ENCODE measurements around the gene MS4A15.
"Not testable (repeated sequence)": the region's sequence is repeated elsewhere in the genome, so short reads cannot be mapped to it uniquely, and the experiment has no call there.

MS4A15 gene

DNA sequence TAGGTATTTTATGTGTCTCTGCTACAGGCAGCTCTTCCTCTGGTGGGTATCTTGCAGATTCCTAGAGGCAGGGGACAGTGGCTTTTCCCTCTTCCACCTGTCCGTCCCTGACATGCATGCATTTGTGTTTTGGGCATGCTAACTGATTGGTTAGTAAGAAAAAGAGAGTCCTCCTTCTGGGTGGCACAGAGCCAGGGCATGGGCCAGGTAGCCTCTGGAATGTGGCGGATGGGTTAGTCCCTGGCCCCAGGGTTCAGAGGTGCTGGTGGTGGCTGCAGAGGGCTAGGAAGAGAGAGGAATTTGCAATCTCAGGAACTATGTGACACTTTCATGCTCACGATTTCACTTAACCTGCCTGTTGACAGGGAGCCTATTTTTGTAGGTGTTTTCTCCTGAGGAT, 5.8 kb upstream of the MS4A15 start:
- H3K4me1 ChIP-seq (ENCODE audit: control insufficient read depth, insufficient read depth, low read length), result no peaks in the 10 kb centered on the region
- H3K9me3 ChIP-seq (ENCODE audit: control insufficient read depth in 2 of 2, low read length in 2 of 2), result peaks cover 0 to 3% of the 10 kb centered on the region in 2 donors
- no peaks in the 10 kb centered on the region for H3K36me3 ChIP-seq (ENCODE audit: control insufficient read depth in 2 of 2, insufficient read depth in 2 of 2, low read length in 2 of 2)
- no peak overlapping the region for H3K4me3 ChIP-seq (ENCODE audit: low read length in 2 of 2)
- peaks cover 9 to 12% of the 10 kb centered on the region in 2 donors for H3K27me3 ChIP-seq (ENCODE audit: control insufficient read depth in 1 of 2, insufficient read depth in 2 of 2, low read length in 2 of 2)
- H3K27ac ChIP-seq (ENCODE audit: low read length), result no peak overlapping the region
- H3K9ac ChIP-seq (ENCODE audit: low read length in 2 of 2), result no peak overlapping the region

DNA sequence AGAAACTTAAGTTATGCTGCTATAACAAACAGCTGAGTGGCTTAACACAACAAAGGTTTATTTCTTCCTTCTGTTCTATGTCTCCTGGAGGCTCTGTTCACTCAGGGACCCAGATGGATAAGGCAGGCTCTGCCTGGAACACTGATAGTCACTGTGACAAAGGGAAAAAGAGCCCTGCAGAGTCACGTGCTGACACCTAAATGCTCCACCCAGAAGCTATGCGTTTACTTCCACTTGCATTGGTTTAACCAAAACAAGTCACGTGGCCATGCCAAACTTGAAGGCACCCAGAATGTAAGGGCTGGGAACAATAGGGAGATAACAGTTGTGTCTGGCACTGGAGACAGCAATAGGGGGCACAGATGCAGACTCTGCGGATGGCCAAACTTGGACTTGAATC, 3.4 kb upstream of the MS4A15 start:
- peaks cover 9 to 12% of the 10 kb centered on the region in 2 donors for H3K27me3 ChIP-seq (ENCODE audit: control insufficient read depth in 1 of 2, insufficient read depth in 2 of 2, low read length in 2 of 2)
- H3K9me3 ChIP-seq (ENCODE audit: control insufficient read depth in 2 of 2, low read length in 2 of 2), result peaks cover 0 to 6% of the 10 kb centered on the region in 2 donors
- no peak overlapping the region for H3K9ac ChIP-seq (ENCODE audit: low read length in 2 of 2)
- H3K4me1 ChIP-seq (ENCODE audit: control insufficient read depth, insufficient read depth, low read length), result no peaks in the 10 kb centered on the region
- H3K4me3 ChIP-seq (ENCODE audit: low read length in 2 of 2), result no peak overlapping the region
- H3K36me3 ChIP-seq (ENCODE audit: control insufficient read depth in 2 of 2, insufficient read depth in 2 of 2, low read length in 2 of 2), result no peaks in the 10 kb centered on the region
- H3K27ac ChIP-seq (ENCODE audit: low read length), result no peak overlapping the region

DNA sequence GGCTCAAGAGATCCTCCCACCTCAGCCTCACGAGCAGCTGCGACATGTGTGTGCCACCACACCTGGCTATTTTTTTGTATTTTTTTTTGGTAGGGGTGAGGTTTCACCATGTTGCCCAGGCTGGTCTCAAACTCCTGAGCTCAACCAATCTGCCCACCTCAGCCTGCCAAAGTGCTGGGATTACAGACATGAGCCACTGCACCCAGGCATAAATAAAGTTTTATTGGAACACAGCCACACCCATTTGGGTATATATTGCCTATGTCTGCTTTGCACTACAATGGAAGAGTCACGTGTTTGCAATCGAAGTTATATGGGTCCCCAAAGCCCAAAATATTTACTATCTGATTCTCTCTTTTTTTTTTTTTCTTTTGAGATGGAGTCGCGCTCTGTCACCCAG, 1.8 kb upstream of the MS4A15 start:
- Histone ChIP-seq H3K27ac (ENCODE audit: low read length) (no peak overlapping the region), H3K9ac (ENCODE audit: low read length in 2 of 2) (no peak overlapping the region), H3K4me3 (ENCODE audit: low read length in 2 of 2) (no peak overlapping the region), H3K36me3 (ENCODE audit: control insufficient read depth in 2 of 2, insufficient read depth in 2 of 2, low read length in 2 of 2) (no peaks in the 10 kb centered on the region), H3K27me3 (ENCODE audit: control insufficient read depth in 1 of 2, insufficient read depth in 2 of 2, low read length in 2 of 2) (peaks cover 9 to 10% of the 10 kb centered on the region in 2 donors), H3K4me1 (ENCODE audit: control insufficient read depth, insufficient read depth, low read length) (no peaks in the 10 kb centered on the region), H3K9me3 (ENCODE audit: control insufficient read depth in 2 of 2, low read length in 2 of 2) (peaks cover 0 to 6% of the 10 kb centered on the region in 2 donors)

DNA sequence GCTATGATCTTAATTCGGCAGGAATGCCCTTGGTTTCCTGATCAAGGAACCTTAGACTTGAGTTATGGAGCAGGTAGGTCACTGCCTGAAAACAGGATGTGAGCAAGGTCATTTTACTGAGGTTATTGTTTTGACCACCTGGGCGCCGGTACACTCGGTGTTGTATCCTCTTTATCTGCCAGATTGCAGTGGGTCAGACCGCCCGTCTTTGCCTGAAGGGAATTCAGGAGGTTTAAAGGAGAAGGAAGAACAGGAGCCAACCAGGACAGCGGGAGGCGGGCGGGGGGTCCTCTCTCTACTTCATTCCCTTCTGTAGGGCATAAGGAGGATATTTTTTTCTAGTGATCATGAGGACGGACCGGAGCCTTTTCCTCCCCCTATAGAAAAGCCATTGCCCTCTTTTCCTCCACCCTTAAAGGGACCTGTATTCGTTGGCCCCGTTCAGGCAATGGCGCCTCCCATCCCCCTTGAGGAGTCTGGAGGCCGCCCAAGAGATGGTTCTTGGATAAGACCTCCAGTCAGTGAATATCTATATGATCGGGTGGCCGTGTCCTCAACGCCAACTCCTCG, 649 bp downstream of the MS4A15 start:
- no peak overlapping the region for H3K27ac ChIP-seq (ENCODE audit: low read length)
- H3K9me3 ChIP-seq (ENCODE audit: control insufficient read depth in 2 of 2, low read length in 2 of 2), result peaks cover 0 to 6% of the 10 kb centered on the region in 2 donors
- no peak overlapping the region for H3K4me3 ChIP-seq (ENCODE audit: low read length in 2 of 2)
- H3K27me3 ChIP-seq (ENCODE audit: control insufficient read depth in 1 of 2, insufficient read depth in 2 of 2, low read length in 2 of 2), result peaks cover 3 to 9% of the 10 kb centered on the region in 2 donors
- H3K9ac ChIP-seq (ENCODE audit: low read length in 2 of 2), result no peak overlapping the region
- H3K4me1 ChIP-seq (ENCODE audit: control insufficient read depth, insufficient read depth, low read length), result no peaks in the 10 kb centered on the region
- no peaks in the 10 kb centered on the region for H3K36me3 ChIP-seq (ENCODE audit: control insufficient read depth in 2 of 2, insufficient read depth in 2 of 2, low read length in 2 of 2)

DNA sequence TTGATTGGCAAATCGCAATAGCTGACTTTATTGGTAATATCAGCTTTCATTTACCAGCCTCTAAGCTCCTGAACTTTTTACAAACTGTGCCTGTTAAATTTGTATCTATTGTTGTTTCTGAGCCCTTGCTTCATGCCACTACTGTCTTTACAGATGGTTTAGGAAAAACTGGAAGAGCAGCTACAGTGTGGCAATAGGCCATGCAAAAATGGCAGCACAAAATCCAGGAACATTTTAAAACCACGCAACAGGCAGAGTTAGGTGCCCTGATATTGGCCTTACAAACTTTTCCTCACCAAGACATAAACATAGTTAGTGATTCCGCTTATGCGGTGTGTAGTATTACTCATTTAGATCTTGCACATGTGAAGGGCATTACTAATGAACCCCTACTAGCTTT, 2.0 kb downstream of the MS4A15 start:
- H3K9ac ChIP-seq (ENCODE audit: low read length in 2 of 2); H3K36me3 ChIP-seq (ENCODE audit: control insufficient read depth in 2 of 2, insufficient read depth in 2 of 2, low read length in 2 of 2); H3K9me3 ChIP-seq (ENCODE audit: control insufficient read depth in 2 of 2, low read length in 2 of 2); H3K27ac ChIP-seq (ENCODE audit: low read length); H3K4me3 ChIP-seq (ENCODE audit: low read length in 2 of 2); H3K27me3 ChIP-seq (ENCODE audit: control insufficient read depth in 1 of 2, insufficient read depth in 2 of 2, low read length in 2 of 2); H3K4me1 ChIP-seq (ENCODE audit: control insufficient read depth, insufficient read depth, low read length): not testable (repeated sequence)

DNA sequence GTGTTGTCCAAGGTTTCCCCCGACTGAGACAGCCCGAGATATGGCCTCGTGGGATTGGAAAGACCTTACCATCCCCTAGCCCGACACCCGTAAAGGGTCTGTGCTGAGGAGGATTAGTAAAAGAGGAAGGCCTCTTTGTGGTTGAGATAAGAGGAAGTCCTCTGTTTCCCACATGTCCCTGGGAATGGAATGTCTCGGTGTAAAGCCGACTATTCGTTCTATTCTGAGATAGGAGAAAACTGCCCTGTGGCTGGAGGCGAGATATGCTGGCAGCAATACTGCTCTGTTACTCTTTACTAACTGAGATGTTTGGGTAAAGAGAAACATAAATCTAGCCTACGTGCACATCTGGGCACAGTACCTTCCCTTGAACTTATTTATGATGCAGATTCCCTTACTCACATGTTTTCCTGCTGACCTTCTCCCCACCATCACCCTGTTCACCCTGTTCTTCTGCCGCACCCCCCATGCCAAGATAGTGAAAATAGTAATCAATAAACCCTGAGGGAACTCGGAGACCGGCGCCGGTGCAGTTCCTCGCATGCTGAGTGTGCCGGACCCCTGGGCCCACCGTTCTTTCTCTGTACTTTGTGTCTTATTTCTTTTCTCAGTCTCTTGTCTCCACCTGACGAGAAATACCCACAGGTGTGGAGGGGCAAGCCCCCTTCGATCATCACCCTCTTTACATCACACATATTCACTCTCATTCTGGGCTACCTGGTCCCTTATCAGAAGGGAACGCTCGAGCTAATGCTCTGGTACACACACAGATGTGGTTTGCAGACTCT, 3.0 kb downstream of the MS4A15 start:
- not testable (repeated sequence) for H3K27ac ChIP-seq (ENCODE audit: low read length); H3K4me3 ChIP-seq (ENCODE audit: low read length in 2 of 2); H3K9ac ChIP-seq (ENCODE audit: low read length in 2 of 2); H3K9me3 ChIP-seq (ENCODE audit: control insufficient read depth in 2 of 2, low read length in 2 of 2); H3K36me3 ChIP-seq (ENCODE audit: control insufficient read depth in 2 of 2, insufficient read depth in 2 of 2, low read length in 2 of 2); H3K4me1 ChIP-seq (ENCODE audit: control insufficient read depth, insufficient read depth, low read length)
- peaks cover 6 to 11% of the 10 kb centered on the region in 2 donors for H3K27me3 ChIP-seq (ENCODE audit: control insufficient read depth in 1 of 2, insufficient read depth in 2 of 2, low read length in 2 of 2)

DNA sequence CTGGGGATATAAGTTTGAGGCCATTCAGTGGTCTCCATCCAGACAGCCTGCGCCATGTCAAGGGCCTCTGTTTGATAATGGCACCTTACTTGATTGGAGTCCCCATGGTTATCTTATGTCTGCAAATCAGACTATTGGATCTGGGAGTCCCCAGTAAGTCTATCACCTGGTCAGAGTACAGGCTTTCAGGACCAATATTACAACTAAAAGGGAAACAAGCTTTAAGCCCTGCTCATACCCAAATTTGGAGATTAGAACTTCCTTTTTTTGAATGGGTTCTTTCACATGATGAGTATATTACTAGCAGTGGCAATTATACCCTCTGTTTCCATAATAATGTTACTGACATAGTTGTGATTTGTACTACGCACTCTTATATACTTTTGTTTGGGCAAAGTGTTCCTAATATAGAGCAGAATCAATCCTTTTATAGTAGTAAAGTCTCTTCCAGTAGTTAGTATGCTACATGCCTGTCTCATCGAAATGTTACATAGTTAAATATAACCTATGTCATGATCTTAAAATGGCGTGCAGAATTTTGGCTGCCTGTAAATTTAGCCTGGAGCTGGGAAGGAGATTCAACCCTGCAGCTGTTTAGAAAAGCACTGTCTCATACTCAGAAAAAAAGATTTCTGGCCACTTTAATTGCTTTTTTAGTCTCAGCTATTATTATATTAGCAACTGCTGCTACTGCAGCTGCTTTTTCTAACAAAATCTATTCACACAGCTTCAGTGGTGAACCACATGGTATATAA, 4.9 kb downstream of the MS4A15 start:
- H3K9ac ChIP-seq (ENCODE audit: low read length in 2 of 2), result no peak overlapping the region
- peaks cover 0 to 3% of the 10 kb centered on the region in 2 donors for H3K9me3 ChIP-seq (ENCODE audit: control insufficient read depth in 2 of 2, low read length in 2 of 2)
- no peak overlapping the region for H3K4me3 ChIP-seq (ENCODE audit: low read length in 2 of 2)
- H3K27me3 ChIP-seq (ENCODE audit: control insufficient read depth in 1 of 2, insufficient read depth in 2 of 2, low read length in 2 of 2), result peaks cover 10 to 14% of the 10 kb centered on the region in 2 donors
- H3K27ac ChIP-seq (ENCODE audit: low read length), result no peak overlapping the region
- H3K4me1 ChIP-seq (ENCODE audit: control insufficient read depth, insufficient read depth, low read length), result no peaks in the 10 kb centered on the region
- no peaks in the 10 kb centered on the region for H3K36me3 ChIP-seq (ENCODE audit: control insufficient read depth in 2 of 2, insufficient read depth in 2 of 2, low read length in 2 of 2)

DNA sequence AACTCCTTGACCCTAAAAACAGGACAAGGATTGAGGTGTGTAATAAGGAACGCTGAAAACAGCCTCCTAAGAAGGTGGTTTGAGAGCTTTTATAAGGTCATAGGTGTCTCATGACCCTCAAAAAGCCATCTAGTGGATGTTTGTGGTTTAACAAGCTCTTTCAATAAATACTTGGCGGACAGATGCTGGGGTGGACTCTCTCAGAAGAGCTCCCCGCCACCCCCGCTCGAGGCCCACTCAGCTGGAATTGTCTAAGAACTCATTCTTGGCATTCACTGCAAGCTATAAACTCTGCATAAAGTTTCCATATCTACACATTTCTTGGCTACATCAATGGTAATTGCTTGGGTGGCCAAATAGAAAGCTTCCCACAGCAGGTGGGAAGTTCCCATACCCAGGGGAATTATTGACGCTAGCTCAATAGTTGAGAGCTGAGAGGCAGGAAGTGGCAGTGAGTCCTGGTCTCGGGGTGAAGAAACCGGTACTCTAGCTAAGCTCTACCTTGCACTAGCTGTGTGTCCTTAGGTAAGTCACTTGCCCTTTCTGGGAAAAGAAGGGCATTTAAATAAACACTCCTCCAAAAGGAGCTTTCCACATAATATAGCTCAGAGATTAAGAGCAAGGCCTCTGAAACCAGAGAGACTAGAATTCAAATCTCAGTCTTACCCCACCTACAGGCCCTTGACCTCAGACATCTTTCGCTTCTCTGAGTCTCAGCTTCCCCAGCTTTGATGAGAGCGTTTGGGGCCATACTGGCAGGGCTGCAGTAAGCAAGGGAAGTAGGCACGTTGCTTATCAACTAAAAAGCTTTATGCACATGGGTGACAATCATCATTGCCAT, 6.4 kb downstream of the MS4A15 start:
- H3K9me3 ChIP-seq (ENCODE audit: control insufficient read depth in 2 of 2, low read length in 2 of 2), result no peaks in the 10 kb centered on the region
- no peak overlapping the region for H3K4me3 ChIP-seq (ENCODE audit: low read length in 2 of 2)
- no peak overlapping the region for H3K27ac ChIP-seq (ENCODE audit: low read length)
- H3K4me1 ChIP-seq (ENCODE audit: control insufficient read depth, insufficient read depth, low read length), result no peaks in the 10 kb centered on the region
- no peaks in the 10 kb centered on the region for H3K36me3 ChIP-seq (ENCODE audit: control insufficient read depth in 2 of 2, insufficient read depth in 2 of 2, low read length in 2 of 2)
- no peak overlapping the region for H3K9ac ChIP-seq (ENCODE audit: low read length in 2 of 2)
- peaks cover 16 to 17% of the 10 kb centered on the region in 2 donors for H3K27me3 ChIP-seq (ENCODE audit: control insufficient read depth in 1 of 2, insufficient read depth in 2 of 2, low read length in 2 of 2)

DNA sequence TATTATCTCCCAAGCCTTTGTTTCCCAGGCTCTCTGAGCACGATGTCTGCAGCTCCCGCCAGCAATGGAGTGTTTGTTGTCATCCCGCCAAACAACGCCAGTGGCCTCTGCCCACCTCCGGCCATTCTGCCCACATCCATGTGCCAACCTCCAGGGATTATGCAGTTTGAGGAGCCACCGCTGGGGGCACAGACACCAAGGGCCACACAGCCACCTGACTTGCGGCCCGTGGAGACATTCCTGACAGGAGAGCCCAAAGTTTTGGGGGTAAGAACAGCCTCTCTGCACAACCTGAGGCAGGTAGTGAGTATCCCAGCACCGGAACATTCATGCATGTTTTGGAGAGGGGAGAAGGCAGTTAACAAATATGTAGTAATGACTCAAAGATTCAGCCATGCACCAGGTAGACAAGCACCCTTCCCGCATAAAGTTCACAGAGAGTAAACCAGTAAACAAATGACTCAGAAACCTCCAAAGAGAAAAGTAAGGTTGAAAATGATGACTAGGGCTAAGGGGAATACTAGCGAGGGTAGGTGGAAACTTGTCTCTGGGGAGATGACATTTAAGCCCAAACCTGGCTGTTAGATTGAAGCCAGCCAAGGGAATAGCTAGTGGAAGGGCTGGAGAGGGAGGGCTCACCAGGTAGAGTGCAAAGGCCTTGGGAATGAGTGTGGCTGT, 7.2 kb downstream of the MS4A15 start:
- Histone ChIP-seq H3K4me1 (ENCODE audit: control insufficient read depth, insufficient read depth, low read length) (no peaks in the 10 kb centered on the region), H3K27me3 (ENCODE audit: control insufficient read depth in 1 of 2, insufficient read depth in 2 of 2, low read length in 2 of 2) (peaks cover 16 to 19% of the 10 kb centered on the region in 2 donors), H3K4me3 (ENCODE audit: low read length in 2 of 2) (no peak overlapping the region), H3K27ac (ENCODE audit: low read length) (no peak overlapping the region), H3K9ac (ENCODE audit: low read length in 2 of 2) (no peak overlapping the region), H3K36me3 (ENCODE audit: control insufficient read depth in 2 of 2, insufficient read depth in 2 of 2, low read length in 2 of 2) (no peaks in the 10 kb centered on the region), H3K9me3 (ENCODE audit: control insufficient read depth in 2 of 2, low read length in 2 of 2) (no peaks in the 10 kb centered on the region)

DNA sequence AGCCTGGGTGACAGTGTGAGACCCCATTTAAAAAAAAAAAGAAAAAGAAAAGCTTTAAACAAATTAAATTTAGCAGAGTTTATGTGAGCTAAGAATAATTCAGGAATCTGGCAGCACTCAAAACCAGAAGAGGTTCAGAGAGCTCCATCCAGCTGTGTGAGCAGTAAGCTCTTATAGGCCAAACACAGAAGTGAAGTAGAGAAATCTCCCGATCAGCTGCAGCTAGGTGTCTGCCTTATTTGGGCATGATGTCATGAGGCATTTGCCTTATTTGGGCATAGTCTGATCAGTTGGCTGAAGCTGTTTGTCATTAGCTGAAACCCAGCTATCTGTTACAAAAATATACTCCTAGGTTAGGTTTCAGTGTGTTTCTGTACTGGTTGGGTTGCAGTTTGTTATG, 8.2 kb downstream of the MS4A15 start:
- Histone ChIP-seq H3K36me3 (ENCODE audit: control insufficient read depth in 2 of 2, insufficient read depth in 2 of 2, low read length in 2 of 2) (no peaks in the 10 kb centered on the region), H3K9me3 (ENCODE audit: control insufficient read depth in 2 of 2, low read length in 2 of 2) (no peaks in the 10 kb centered on the region), H3K9ac (ENCODE audit: low read length in 2 of 2) (no peak overlapping the region), H3K27ac (ENCODE audit: low read length) (no peak overlapping the region), H3K27me3 (ENCODE audit: control insufficient read depth in 1 of 2, insufficient read depth in 2 of 2, low read length in 2 of 2) (peaks cover 16 to 21% of the 10 kb centered on the region in 2 donors), H3K4me3 (ENCODE audit: low read length in 2 of 2) (no peak overlapping the region), H3K4me1 (ENCODE audit: control insufficient read depth, insufficient read depth, low read length) (no peaks in the 10 kb centered on the region)
